Neural progenitor cell (in vitro differentiated cells): ENCODE measurements around the gene PIK3CB. TPM values are rescaled to one million over a fixed set of nuclear protein-coding genes. Genes with fewer than 3 reads are reported as not detected.
"Not testable (repeated sequence)": the region's sequence is repeated elsewhere in the genome, so short reads cannot be mapped to it uniquely, and the experiment has no call there.

ENCODE experiments used
- DNase-seq: peaks from one replicate; pipeline ENCODE4 v3.0.0-alpha.2; 2016; ENCODE audit warnings: low spot score
- H2AFZ ChIP-seq: fragments of 200-600 bp; sonication (generic); replicated peaks from 2 replicates; pipeline ENCODE4 v1.6.1; 2016; ENCODE audit warnings: antibody characterized with exemption
- H3F3A ChIP-seq: fragments of 200-600 bp; sonication (generic); 2 replicates; pipeline ENCODE4 v1.6.1; 2016; ENCODE audit warnings: antibody characterized with exemption, low read depth
- H3K27ac ChIP-seq: fragments of 200-600 bp; sonication (generic); 2 replicates; pipeline ENCODE4 v1.5.1; 2016; ENCODE audit warnings: mild to moderate bottlenecking
- H3K27me3 ChIP-seq: fragments of 200-600 bp; sonication (generic); 2 replicates; pipeline ENCODE4 v1.6.1; 2016; ENCODE audit warnings: mild to moderate bottlenecking, moderate library complexity
- H3K36me3 ChIP-seq: fragments of 200-600 bp; sonication (generic); 2 replicates; pipeline ENCODE4 v1.5.1; 2016
- H3K4me1 ChIP-seq: fragments of 200-600 bp; sonication (generic); 2 replicates; pipeline ENCODE4 v1.6.1; 2016; ENCODE audit warnings: mixed run types
- H3K4me2 ChIP-seq: fragments of 200-600 bp; sonication (generic); 2 replicates; pipeline ENCODE4 v1.6.1; 2016
- H3K4me3 ChIP-seq: fragments of 200-600 bp; sonication (generic); 2 replicates; pipeline ENCODE4 v1.5.1; 2016
- H3K79me2 ChIP-seq: fragments of 200-600 bp; sonication (generic); 2 replicates; pipeline ENCODE4 v1.6.1; 2016; ENCODE audit warnings: low read depth
- H3K9ac ChIP-seq: fragments of 200-600 bp; sonication (generic); 2 replicates; pipeline ENCODE4 v1.6.1; 2016
- H3K9me3 ChIP-seq: fragments of 200-600 bp; sonication (generic); 2 replicates; pipeline ENCODE4 v1.5.1; 2016; ENCODE audit warnings: low read depth
- H4K20me1 ChIP-seq: fragments of 200-600 bp; sonication (generic); 2 replicates; pipeline ENCODE4 v1.6.1; 2016; ENCODE audit warnings: low read depth
- H3K27ac Mint-ChIP-seq: 3 replicates; pipeline ENCODE4 v1.8.0; 2021; ENCODE audit warnings: mixed read lengths
- H3K27me3 Mint-ChIP-seq: 2 replicates; pipeline ENCODE4 v1.8.0; 2022; ENCODE audit warnings: low read depth, mild to moderate bottlenecking, inconsistent platforms, moderate library complexity, mixed read lengths; ENCODE audit not compliant: insufficient read depth
- H3K36me3 Mint-ChIP-seq: 3 replicates; pipeline ENCODE4 v1.8.0; 2021; ENCODE audit warnings: mixed read lengths
- H3K4me1 Mint-ChIP-seq: 3 replicates; pipeline ENCODE4 v1.8.0; 2021; ENCODE audit warnings: mixed read lengths
- H3K4me3 Mint-ChIP-seq: 3 replicates; pipeline ENCODE4 v1.8.0; 2021; ENCODE audit warnings: mild to moderate bottlenecking, moderate library complexity, mixed read lengths
- H3K9me3 Mint-ChIP-seq: 3 replicates; pipeline ENCODE4 v1.8.0; 2020; ENCODE audit warnings: mixed read lengths
- EZH2 ChIP-seq: fragments of 200-600 bp; sonication (generic); IDR thresholded peaks from 2 replicates; pipeline ENCODE4 v1.6.1; 2017; ENCODE audit warnings: antibody characterized with exemption, mild to moderate bottlenecking, moderate library complexity
- EZH2phosphoT487 ChIP-seq: fragments of 200-600 bp; sonication (generic); IDR thresholded peaks from 2 replicates; pipeline ENCODE4 v1.6.1; 2017; ENCODE audit warnings: antibody characterized with exemption
- total RNA-seq: library from RNA; depleted of rRNA; stranded (reverse); fragments of >200 nt; gene quantifications from 2 replicates; pipeline ENCODE4 v1.2.3, GENCODE V29; 2015; ENCODE audit warnings: low replicate concordance
- TF ChIP-seq, protein P1 (sequence below): fragments of 200-600 bp; sonication (generic); IDR thresholded peaks from 2 replicates; pipeline ENCODE4 v1.5.1; 2017; ENCODE audit warnings: antibody characterized with exemption, mild to moderate bottlenecking

PIK3CB gene
- total RNA-seq, 1 donor from 2014 or later, result 17.7 TPM

DNA sequence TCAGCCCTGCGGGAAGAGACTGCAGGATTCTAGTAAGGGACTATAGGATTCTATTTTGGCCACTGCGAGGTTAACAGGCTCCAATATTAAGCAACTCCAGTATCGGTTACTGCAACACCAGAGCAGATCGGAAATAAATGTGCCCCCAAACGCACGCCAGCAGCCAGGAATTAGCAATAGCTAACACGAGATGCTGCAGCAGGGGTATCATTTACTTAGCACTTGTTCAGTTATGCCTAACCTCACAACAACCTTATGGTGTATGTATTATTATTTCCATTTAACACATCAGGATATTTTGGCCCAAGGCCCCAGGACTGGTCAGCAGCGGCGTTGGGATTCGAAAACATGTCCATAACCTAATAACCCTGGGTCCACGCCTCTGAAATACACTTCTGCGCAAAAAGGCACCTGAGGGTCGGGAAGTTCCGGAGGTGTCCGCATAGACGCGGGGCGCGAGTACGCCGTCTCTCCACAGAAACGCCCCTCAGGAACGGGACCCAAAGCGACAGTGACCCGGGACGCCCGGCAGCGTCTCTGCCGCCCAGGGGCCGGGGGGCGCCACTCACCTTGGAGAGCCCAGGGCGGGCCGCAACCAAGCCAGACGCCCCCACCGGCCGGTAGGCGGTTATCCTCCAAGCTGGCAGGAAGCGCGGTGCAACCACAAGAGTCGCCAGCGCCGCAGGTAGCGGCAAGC, 681 bp downstream of the PIK3CB start:
- Histone ChIP-seq H3F3A (peaks cover 30% of the 10 kb centered on the region), H3K9me3 (no peaks in the 10 kb centered on the region), H3K27ac (peak overlapping the region; percentile 82), H3K79me2 (peaks cover 52% of the 10 kb centered on the region), H4K20me1 (peaks cover 8% of the 10 kb centered on the region), H3K4me3 (peak overlapping the region; percentile 95), H3K4me2 (peak overlapping the region; percentile 96), H2AFZ (peak overlapping the region; percentile 63), H3K4me1 (peaks cover 12% of the 10 kb centered on the region), H3K36me3 (no peaks in the 10 kb centered on the region), H3K27me3 (no peaks in the 10 kb centered on the region), H3K9ac (peak overlapping the region; percentile 68)
- peaks cover 19% of the 10 kb centered on the region for H3K36me3 Mint-ChIP-seq
- TF ChIP-seq, protein P1, sequence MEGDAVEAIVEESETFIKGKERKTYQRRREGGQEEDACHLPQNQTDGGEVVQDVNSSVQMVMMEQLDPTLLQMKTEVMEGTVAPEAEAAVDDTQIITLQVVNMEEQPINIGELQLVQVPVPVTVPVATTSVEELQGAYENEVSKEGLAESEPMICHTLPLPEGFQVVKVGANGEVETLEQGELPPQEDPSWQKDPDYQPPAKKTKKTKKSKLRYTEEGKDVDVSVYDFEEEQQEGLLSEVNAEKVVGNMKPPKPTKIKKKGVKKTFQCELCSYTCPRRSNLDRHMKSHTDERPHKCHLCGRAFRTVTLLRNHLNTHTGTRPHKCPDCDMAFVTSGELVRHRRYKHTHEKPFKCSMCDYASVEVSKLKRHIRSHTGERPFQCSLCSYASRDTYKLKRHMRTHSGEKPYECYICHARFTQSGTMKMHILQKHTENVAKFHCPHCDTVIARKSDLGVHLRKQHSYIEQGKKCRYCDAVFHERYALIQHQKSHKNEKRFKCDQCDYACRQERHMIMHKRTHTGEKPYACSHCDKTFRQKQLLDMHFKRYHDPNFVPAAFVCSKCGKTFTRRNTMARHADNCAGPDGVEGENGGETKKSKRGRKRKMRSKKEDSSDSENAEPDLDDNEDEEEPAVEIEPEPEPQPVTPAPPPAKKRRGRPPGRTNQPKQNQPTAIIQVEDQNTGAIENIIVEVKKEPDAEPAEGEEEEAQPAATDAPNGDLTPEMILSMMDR, result peak; percentile 44
- TF ChIP-seq EZH2phosphoT487, result no peak
- H3K4me3 Mint-ChIP-seq, result peak overlapping the region; percentile 91
- peak; percentile 13 for DNase-seq
- H3K9me3 Mint-ChIP-seq, result peaks cover 13% of the 10 kb centered on the region
- H3K27me3 Mint-ChIP-seq, result peaks cover 6% of the 10 kb centered on the region
- no peak overlapping the region for H3K27ac Mint-ChIP-seq
- H3K4me1 Mint-ChIP-seq, result peaks cover 13% of the 10 kb centered on the region

DNA sequence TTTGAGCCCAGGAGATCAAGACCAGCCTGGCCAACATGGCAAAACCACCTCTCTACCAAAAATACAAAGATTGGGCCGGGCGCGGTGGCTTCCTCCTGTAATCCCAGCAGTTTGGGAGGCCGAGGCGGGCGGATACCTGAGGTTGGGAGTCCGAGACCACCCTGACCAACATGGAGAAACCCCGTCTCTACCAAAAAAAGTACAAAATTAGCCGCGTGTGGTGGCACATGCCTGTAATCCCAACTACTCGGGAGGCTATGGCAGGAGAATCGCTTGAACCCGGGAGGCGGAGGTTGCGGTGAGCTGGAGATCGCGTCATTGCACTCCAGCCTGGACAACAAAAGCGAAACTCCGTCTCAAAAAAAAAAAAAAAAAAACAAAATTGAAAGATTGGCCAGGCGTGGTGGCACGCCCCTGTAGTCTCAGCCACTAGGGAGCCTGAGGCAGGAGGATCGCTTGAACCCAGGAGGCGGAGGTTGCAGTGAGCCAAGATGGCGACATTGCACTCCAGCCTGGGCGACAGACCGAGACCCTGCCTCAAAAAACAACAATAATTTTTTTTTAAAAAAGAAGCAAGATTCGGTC, 2.2 kb downstream of the PIK3CB start:
- H3K4me2 ChIP-seq, H3K4me3 Mint-ChIP-seq, H3K27me3 Mint-ChIP-seq: not testable (repeated sequence)

DNA sequence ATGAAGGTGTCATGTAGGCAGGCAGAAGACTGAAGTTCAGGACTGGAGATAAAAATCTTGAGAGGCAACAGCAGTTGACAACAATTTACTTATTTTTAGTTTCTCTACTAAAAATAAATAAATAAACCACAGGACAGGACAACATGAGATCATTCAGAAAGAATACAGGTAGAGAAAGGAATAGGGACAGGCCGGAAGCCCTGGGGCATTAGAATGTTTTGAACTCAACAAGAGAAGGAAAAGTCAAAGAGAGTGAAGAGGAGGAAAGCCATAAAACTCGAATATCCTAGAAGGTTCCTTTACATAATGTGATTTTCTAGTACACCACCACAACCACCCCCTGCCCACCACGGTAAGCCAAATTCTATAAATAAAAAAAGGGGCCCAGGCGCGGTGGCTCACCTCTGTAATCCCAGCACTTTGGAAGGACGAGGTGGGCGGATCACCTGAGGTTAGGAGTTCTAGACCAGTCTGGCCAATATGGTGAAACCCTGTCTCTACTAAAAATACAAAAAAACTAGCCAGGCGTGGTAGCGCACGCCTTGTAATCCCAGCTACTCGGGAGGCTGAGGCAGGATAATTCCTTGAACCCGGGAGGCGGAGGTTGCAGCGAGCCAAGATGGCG, 4.7 kb downstream of the PIK3CB start:
- Histone ChIP-seq H3K4me1 (peaks cover 6% of the 10 kb centered on the region), H3K4me3 (no peak overlapping the region), H3K9me3 (no peaks in the 10 kb centered on the region), H4K20me1 (peaks cover 8% of the 10 kb centered on the region), H3K9ac (no peak overlapping the region), H3K4me2 (no peak overlapping the region), H3K27me3 (no peaks in the 10 kb centered on the region), H3K36me3 (no peaks in the 10 kb centered on the region), H2AFZ (no peak overlapping the region), H3K79me2 (peaks cover 91% of the 10 kb centered on the region), H3K27ac (no peak overlapping the region), H3F3A (peaks cover 24% of the 10 kb centered on the region)
- Mint-ChIP-seq H3K27me3 (peaks cover 2% of the 10 kb centered on the region), H3K4me3 (no peak overlapping the region), H3K27ac (no peak overlapping the region), H3K4me1 (peaks cover 10% of the 10 kb centered on the region), H3K36me3 (peaks cover 25% of the 10 kb centered on the region), H3K9me3 (peaks cover 15% of the 10 kb centered on the region)
- TF ChIP-seq EZH2phosphoT487 (no peak), EZH2 (no peak)
- TF ChIP-seq, protein P1, result no peak
- no peak for DNase-seq

More for the DNA sequence above, 2.2 kb downstream of the PIK3CB start:
- Histone ChIP-seq H3K79me2 (peaks cover 67% of the 10 kb centered on the region), H3F3A (peaks cover 30% of the 10 kb centered on the region), H3K4me1 (peaks cover 12% of the 10 kb centered on the region)
- not testable (repeated sequence) for H3K36me3 ChIP-seq, H3K27ac Mint-ChIP-seq, H3K4me3 ChIP-seq, H4K20me1 ChIP-seq, H3K27ac ChIP-seq, H2AFZ ChIP-seq, H3K9me3 ChIP-seq, H3K9ac ChIP-seq, H3K27me3 ChIP-seq, DNase-seq
- Mint-ChIP-seq H3K4me1 (peaks cover 13% of the 10 kb centered on the region), H3K36me3 (peaks cover 22% of the 10 kb centered on the region), H3K9me3 (peaks cover 15% of the 10 kb centered on the region)

DNA sequence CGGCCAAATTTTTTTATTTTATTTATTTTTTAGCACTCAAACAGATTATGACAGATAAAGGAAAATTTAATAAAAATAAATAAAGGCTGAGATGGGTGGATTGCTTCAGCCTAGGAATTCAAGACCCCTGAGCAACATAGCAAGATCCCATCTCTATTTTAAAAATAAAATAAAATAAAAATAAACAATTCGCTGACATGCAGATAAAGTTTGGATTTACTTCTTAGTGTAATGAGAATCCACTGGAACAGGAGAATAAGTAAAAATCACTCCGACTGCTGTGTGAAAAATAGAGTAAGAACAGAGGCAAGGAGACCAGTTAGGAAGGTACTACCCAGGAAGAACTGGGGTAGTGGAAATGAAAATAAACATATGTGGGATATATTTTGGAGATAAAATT, 5.6 kb downstream of the PIK3CB start:
- H3K9me3 Mint-ChIP-seq, result peaks cover 15% of the 10 kb centered on the region
- Histone ChIP-seq H3K9me3 (no peaks in the 10 kb centered on the region), H3K4me1 (peaks cover 15% of the 10 kb centered on the region), H3F3A (peaks cover 25% of the 10 kb centered on the region), H3K4me2 (no peak overlapping the region), H2AFZ (no peak overlapping the region), H3K36me3 (no peaks in the 10 kb centered on the region), H3K4me3 (no peak overlapping the region), H3K79me2 (peaks cover 92% of the 10 kb centered on the region), H3K27ac (no peak overlapping the region), H4K20me1 (peaks cover 8% of the 10 kb centered on the region), H3K9ac (no peak overlapping the region), H3K27me3 (no peaks in the 10 kb centered on the region)
- TF ChIP-seq, protein P1, result no peak
- TF ChIP-seq EZH2 (no peak), EZH2phosphoT487 (no peak)
- peaks cover 15% of the 10 kb centered on the region for H3K4me1 Mint-ChIP-seq
- peaks cover 2% of the 10 kb centered on the region for H3K27me3 Mint-ChIP-seq
- no peak for DNase-seq
- H3K36me3 Mint-ChIP-seq, result peaks cover 29% of the 10 kb centered on the region
- H3K4me3 Mint-ChIP-seq, result no peak overlapping the region
- no peak overlapping the region for H3K27ac Mint-ChIP-seq
